K562 (cell line): ENCODE data around the gene MRPL9.

ENCODE experiments used
- ASH1L ChIP-seq: fragments of 450-650 bp; IDR thresholded peaks from 2 replicates; pipeline ENCODE4 v1.6.1; 2018; ENCODE audit warnings: borderline replicate concordance, mild to moderate bottlenecking, low read depth; ENCODE audit not compliant: partially characterized antibody
- GABPA ChIP-seq: fragments of 200-800 bp; sonication (Bioruptor generic); conservative IDR thresholded peaks from 2 replicates; pipeline ENCODE4 v1.6.1; 2016; ENCODE audit warnings: low read depth, missing genetic modification characterization, missing compliant biosample characterization
- GATA2 ChIP-seq: sonication (generic); formaldehyde crosslinking; IDR thresholded peaks from 2 replicates; pipeline ENCODE4 v1.4.0; 2020; ENCODE audit warnings: mild to moderate bottlenecking, missing genetic modification reagents
- HNRNPUL1 ChIP-seq: fragments of 200-400 bp; formaldehyde crosslinking; IDR thresholded peaks from 2 replicates; pipeline ENCODE4 v1.6.1; 2017; ENCODE audit warnings: low read length
- SPI1 ChIP-seq: IDR thresholded peaks from 2 replicates; pipeline ENCODE4 v1.6.1; 2011; ENCODE audit warnings: low read depth, low read length, control low read depth, borderline replicate concordance

GRCh38 chr1:151711044-151711800 lies 52.1 kb downstream of the MRPL9 start:
- TF ChIP-seq ASH1L: no peak
- TF ChIP-seq GABPA (tag): no peak
- no peak for TF ChIP-seq GATA2 (CRISPR knock-in tag)
- TF ChIP-seq HNRNPUL1: no peak
- no peak for TF ChIP-seq SPI1
